ENCODE data around the gene CSNK2A1. TPM values are rescaled to one million over a fixed set of nuclear protein-coding genes. Genes with fewer than 3 reads are reported as not detected.
"Not testable (repeated sequence)": the region's sequence is repeated elsewhere in the genome, so short reads cannot be mapped to it uniquely, and the experiment has no call there.

The CSNK2A1 gene
- polyA plus RNA-seq, 1 donor from 2014 or later = 255 TPM

DNA sequence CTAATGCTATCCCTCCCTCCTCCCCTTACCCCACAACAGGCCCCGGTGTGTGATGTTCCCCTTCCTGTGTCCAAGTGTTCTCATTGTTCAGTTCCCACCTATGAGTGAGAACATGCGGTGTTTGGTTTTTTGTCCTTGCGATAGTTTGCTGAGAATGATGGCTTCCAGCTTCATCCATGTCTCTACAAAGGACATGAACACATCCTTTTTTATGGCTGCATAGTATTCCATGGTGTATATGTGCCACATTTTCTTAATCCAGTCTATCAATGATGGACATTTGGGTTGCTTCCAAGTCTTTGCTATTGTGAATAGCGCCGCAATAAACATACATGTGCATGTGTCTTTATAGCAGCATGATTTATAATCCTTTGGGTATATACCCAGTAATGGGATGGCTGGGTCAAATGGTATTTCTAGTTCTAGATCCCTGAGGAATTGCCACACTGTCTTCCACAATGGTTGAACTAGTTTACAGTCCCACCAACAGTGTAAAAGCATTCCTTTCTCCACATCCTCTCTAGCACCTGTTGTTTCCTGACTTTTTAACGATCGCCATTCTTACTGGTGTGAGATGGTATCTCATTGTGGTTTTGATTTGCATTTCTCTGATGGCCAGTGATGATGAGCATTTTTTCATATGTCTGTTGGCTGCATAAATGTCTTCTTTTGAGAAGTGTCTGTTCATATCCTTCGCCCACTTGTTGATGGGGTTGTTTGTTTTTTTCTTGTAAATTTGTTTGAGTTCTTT lies 35.5 kb upstream of the CSNK2A1 start:
- not testable (repeated sequence) for H3K27me3 ChIP-seq (ENCODE audit: insufficient read depth, low read depth, low read length); H3K9me3 ChIP-seq (ENCODE audit: low read length); H3K4me2 ChIP-seq (ENCODE audit: low read length); H4K20me1 ChIP-seq (ENCODE audit: insufficient read depth); H3K9me2 ChIP-seq (ENCODE audit: insufficient read depth, low read length); H3K79me2 ChIP-seq (replicated peaks; ENCODE audit: insufficient read depth, low read length); H3K9ac ChIP-seq (ENCODE audit: low read length); H3K36me3 ChIP-seq (ENCODE audit: insufficient read depth, low read length); H2AFZ ChIP-seq (ENCODE audit: low read depth, low read length); H3K27ac ChIP-seq (ENCODE audit: low read length); H3K4me3 ChIP-seq (ENCODE audit: low read length); H3F3A ChIP-seq (ENCODE audit: insufficient read depth, low read length, poor library complexity, severe bottlenecking)

DNA sequence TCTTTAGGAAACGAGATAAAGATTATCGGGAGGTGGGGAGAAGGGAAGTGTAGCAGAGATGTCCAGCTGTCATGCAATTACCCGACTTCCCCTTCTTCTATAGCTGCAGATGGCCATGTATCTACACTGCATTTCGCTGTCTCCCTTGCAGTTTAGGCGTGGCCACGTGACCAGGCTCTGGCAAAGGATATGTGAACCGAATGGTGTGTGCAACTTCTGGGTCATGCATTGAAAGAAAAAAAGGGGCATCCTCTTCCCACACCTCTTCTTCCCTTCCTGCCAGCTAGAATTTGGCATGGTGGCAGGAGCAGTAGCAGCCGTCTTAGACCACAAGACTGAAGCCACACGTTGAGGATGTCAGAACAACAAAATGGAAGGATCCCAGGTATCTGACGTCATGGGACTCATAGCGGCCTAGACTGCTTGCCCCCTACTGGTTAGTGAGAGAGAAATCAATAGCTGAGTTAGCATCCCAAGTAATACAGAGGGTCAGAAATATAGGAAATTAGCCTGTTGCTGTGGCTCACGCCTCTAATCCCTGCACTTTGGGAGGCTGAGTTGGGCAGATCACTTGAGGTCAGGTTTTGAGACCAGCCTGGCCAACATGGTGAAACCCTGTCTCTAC lies 33.7 kb upstream of the CSNK2A1 start:
- no peak overlapping the region for H3K4me3 ChIP-seq (ENCODE audit: low read length)
- H3K79me2 ChIP-seq (replicated peaks; ENCODE audit: insufficient read depth, low read length) = no peaks in the 10 kb centered on the region
- H3K4me2 ChIP-seq (ENCODE audit: low read length) = no peak overlapping the region
- H3K36me3 ChIP-seq (ENCODE audit: insufficient read depth, low read length) = no peaks in the 10 kb centered on the region
- no peaks in the 10 kb centered on the region for H3K9me3 ChIP-seq (ENCODE audit: low read length)
- H2AFZ ChIP-seq (ENCODE audit: low read depth, low read length) = no peak overlapping the region
- no peaks in the 10 kb centered on the region for H3K9me2 ChIP-seq (ENCODE audit: insufficient read depth, low read length)
- no peaks in the 10 kb centered on the region for H3K27me3 ChIP-seq (ENCODE audit: insufficient read depth, low read depth, low read length)
- no peaks in the 10 kb centered on the region for H4K20me1 ChIP-seq (ENCODE audit: insufficient read depth)
- TF ChIP-seq SMC3 (conservative IDR thresholded peaks at IDR 0.05; ENCODE audit: poor library complexity) (no peak), RAD21 (conservative IDR thresholded peaks at IDR 0.05) (no peak), EZH2 (IDR thresholded peaks at IDR 0.05; ENCODE audit: borderline replicate concordance, insufficient read depth, low read length, poor library complexity, severe bottlenecking) (no peak), EP300 (conservative IDR thresholded peaks at IDR 0.05; ENCODE audit: poor library complexity, severe bottlenecking) (no peak), TAF1 (IDR thresholded peaks at IDR 0.05; ENCODE audit: low read depth) (no peak), POLR2AphosphoS5 (IDR thresholded peaks at IDR 0.05) (no peak), MXI1 (conservative IDR thresholded peaks at IDR 0.05; ENCODE audit: poor library complexity, severe bottlenecking) (no peak)
- TF ChIP-seq, protein P1, sequence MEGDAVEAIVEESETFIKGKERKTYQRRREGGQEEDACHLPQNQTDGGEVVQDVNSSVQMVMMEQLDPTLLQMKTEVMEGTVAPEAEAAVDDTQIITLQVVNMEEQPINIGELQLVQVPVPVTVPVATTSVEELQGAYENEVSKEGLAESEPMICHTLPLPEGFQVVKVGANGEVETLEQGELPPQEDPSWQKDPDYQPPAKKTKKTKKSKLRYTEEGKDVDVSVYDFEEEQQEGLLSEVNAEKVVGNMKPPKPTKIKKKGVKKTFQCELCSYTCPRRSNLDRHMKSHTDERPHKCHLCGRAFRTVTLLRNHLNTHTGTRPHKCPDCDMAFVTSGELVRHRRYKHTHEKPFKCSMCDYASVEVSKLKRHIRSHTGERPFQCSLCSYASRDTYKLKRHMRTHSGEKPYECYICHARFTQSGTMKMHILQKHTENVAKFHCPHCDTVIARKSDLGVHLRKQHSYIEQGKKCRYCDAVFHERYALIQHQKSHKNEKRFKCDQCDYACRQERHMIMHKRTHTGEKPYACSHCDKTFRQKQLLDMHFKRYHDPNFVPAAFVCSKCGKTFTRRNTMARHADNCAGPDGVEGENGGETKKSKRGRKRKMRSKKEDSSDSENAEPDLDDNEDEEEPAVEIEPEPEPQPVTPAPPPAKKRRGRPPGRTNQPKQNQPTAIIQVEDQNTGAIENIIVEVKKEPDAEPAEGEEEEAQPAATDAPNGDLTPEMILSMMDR (IDR thresholded peaks at IDR 0.05; ENCODE audit: poor library complexity, severe bottlenecking) = no peak
- TF ChIP-seq, protein P2, sequence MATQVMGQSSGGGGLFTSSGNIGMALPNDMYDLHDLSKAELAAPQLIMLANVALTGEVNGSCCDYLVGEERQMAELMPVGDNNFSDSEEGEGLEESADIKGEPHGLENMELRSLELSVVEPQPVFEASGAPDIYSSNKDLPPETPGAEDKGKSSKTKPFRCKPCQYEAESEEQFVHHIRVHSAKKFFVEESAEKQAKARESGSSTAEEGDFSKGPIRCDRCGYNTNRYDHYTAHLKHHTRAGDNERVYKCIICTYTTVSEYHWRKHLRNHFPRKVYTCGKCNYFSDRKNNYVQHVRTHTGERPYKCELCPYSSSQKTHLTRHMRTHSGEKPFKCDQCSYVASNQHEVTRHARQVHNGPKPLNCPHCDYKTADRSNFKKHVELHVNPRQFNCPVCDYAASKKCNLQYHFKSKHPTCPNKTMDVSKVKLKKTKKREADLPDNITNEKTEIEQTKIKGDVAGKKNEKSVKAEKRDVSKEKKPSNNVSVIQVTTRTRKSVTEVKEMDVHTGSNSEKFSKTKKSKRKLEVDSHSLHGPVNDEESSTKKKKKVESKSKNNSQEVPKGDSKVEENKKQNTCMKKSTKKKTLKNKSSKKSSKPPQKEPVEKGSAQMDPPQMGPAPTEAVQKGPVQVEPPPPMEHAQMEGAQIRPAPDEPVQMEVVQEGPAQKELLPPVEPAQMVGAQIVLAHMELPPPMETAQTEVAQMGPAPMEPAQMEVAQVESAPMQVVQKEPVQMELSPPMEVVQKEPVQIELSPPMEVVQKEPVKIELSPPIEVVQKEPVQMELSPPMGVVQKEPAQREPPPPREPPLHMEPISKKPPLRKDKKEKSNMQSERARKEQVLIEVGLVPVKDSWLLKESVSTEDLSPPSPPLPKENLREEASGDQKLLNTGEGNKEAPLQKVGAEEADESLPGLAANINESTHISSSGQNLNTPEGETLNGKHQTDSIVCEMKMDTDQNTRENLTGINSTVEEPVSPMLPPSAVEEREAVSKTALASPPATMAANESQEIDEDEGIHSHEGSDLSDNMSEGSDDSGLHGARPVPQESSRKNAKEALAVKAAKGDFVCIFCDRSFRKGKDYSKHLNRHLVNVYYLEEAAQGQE (IDR thresholded peaks at IDR 0.05; ENCODE audit: borderline replicate concordance) = no peak
- no peak overlapping the region for H3K9ac ChIP-seq (ENCODE audit: low read length)
- H3K27ac ChIP-seq (ENCODE audit: low read length) = no peak overlapping the region
- H3F3A ChIP-seq (ENCODE audit: insufficient read depth, low read length, poor library complexity, severe bottlenecking) = no peaks in the 10 kb centered on the region
